GM12892 (cell line): ENCODE data around the gene FAM186B.
A peak's percentile ranks its signal among the peaks of the same experiment; 100 is the strongest.

Experiments used
- DNase-seq: peaks from one replicate; pipeline ENCODE4 v3.0.0; 2011; ENCODE audit not compliant: insufficient read length
- FAIRE-seq: peaks from 2 replicates; lab custom pipeline; 2011; peaks lifted over from hg19 to GRCh38; lab: Jason Lieb, UNC
- POLR2A ChIP-seq: IDR thresholded peaks from 2 replicates; pipeline ENCODE4 v1.6.1; 2011; ENCODE audit warnings: low read depth, low read length, control low read depth
- POLR2AphosphoS5 ChIP-seq: IDR thresholded peaks from 2 replicates; pipeline ENCODE4 v1.6.1; 2011; ENCODE audit warnings: low read depth, low read length, control low read depth
- TAF1 ChIP-seq: IDR thresholded peaks from 2 replicates; pipeline ENCODE4 v1.6.1; 2011; ENCODE audit warnings: low read depth, mild to moderate bottlenecking, control low read depth, low read length, borderline replicate concordance

FAM186B gene

DNA sequence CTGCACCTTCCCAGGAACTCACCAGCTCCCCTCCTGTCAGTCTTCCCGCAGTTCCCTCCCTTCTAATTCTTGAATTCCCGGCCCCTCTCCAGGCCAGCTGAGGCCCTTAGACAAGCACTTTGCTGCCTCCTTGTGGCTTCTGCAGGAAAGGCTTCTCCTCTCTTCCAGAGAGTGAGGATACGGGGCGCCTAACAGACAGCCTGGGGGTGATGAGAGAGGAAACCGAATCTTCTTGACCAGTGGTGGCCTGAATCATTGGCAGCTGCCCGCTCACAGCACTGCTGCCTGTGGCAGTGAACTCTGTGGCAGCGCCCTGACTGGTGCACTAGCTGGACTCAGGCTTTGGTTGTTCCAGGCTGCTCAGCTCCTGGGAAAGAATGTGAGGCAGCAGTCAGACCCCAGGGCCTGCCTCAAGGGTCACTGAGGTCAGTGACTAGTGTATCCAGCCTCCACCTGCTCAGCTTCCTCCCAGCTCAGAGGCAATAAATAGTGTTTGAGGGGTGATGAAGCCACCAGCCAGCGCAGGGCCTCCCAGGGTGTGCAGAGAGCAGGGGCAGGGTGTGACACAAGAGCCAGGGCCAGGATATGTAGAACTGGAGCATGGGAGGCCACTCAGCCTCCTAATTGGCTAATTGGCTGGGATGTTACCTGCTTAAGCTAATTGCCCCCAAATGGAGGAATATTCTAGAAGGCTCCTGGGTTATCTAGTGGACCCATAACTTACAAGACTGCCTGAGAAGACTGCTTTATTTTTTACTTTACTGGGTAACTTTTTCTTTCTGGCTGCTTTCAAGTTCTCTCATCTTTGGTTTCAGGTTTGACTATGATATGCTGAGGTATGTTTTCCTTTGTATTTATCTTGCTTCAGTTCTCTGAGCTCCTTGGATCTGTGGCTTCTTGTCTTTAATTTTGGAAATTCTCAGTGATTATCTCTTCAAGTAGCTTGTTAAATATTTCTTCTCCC lies 24.6 kb downstream of the FAM186B start:
- no peak for TF ChIP-seq POLR2A
- no peak for TF ChIP-seq TAF1
- no peak for TF ChIP-seq POLR2AphosphoS5
- DNase-seq (peak; percentile 59), FAIRE-seq (peak; percentile 92)

DNA sequence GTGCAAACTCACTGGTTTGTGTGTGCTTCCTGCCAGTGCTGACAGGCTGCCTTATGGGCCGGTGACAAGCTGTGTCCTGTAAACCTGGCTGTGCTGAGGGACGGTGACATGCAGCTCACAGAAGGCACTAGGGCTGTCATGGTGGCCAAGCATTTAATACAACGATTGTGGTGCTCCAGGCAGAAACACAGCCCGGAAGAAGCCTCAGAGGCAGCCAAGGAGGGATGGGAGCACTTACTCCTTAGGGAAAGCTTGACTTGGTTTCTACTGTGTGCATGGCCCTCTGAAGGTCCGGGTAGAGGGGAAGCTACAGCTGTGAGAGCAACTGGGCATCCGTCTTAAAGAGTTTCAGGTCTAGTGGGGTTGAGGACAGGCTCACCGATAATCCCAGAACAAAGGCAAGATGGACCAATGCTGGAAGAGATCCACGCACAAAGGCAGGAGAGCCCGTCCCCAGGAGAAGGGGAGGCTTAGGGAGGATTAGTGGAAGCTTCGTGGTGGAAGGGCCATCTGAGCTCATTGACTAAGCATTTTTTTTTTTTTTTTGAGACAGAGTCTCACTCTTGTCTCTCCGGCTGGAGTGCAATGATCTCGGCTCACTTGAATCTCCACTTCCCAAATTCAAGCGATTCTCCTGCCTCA lies 26.8 kb downstream of the FAM186B start:
- FAIRE-seq (no peak), DNase-seq (no peak)
- TF ChIP-seq POLR2AphosphoS5 (no peak), TAF1 (no peak), POLR2A (no peak)

DNA sequence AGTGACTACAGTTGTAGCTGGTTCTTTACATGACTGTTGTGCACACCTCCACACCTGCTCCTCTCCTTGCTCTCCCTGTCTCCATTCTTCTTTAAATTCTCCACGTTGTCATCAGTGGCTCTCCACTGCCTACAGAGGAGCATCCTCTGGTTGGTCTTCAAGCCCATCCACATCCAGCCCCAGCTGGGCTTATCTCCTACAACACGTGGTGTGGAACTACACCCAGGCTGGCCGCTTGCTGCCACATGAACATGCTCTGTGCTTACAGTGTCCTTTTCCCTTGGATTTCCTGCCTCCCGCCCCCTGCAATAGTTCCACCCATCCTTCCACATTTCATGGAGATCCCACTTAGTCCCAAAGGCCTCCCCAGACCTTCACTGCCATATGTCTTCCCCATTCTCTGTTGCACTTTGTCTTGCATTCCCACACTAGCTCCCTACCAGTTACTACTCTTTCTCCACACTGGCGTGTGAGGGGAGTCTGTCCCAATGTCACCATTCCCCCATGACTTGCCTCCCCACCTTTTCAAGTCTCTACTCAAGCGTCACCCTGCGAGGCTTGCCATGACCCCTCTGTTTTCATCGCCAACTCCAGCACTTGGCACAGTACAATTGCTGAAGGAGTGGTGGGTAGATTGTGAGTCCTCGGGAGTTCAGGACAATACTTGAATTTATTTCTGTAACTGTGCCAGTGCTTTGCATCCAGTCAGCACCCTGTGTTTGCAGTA lies 27.7 kb downstream of the FAM186B start:
- TF ChIP-seq POLR2AphosphoS5 (no peak), TAF1 (no peak), POLR2A (no peak)
- DNase-seq (no peak), FAIRE-seq (no peak)

DNA sequence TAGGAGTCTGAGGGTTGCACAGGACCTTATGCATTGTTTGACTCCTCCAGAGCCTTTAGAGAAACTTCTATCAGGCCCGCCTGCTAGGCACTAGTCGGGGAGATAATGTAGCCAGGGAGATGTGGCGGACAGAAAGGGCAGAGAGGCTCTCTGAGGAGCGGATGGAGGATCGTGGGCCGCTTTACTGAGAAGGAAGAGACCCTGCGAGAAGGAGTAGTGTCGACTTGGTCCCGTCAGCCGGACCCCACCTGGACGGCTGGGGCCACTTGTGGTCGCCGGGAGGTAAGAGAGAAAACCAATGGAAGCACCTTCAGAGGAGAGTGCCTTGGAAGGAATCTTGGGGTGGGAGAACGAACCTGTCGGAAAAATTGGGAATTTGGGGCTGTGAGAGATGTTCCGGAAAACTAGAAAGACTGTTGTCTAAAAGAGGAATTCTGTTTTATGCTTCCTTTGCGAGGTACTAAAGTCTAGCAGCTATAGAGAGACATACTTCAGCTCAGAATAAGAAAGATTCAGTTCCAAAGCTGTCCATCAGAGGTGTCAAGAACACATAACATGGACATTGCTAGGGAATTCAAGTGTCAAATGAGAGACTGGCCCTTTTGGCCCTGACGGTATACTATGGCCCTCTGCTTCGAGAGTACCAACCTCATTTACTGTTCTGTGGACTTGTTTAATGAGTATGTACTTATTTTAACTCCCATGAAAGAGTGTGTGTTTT lies 36.8 kb downstream of the FAM186B start:
- TF ChIP-seq POLR2A (no peak), POLR2AphosphoS5 (no peak), TAF1 (no peak)
- no peak for DNase-seq
- FAIRE-seq, result no peak

DNA sequence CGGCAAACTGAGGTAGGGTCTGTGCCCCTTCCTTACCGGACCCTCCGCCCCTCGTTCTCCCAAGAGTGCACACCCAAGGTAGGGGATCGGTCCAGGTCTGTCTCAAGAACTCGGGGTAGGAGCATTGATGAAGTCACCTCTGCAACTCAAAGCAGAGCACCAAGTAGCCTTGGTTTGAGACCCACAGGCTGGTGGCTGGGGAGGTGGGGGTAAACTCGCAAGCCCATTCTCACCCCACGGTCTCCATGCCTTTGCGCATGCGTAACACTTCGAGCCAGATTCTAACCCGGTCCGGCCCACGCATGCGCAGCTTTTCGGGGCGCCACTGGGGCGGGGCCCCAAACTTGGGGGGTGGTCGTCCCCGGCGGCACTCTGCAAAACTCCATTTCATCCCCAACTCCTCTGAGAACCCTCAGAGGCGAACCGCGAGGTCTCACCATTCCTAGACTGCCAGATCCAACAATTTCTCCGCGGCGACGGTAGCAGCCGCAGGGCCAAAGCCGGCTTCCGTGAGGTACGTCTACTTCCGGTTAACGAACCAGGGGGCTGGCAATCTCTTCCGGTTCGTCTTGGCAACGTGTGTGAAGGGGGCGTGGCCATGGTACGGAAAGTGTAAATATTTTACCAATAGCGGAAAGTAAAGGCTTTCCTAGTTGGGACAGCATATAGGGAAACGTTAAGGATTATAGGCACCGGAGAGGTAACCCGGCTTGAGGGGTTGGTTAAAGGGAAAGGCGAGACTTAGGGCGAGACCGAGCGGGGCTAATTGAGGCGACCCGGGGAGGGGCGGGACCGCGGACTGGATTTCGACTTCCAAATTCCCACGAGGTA lies 37.6 kb downstream of the FAM186B start, which contains the start of gene MCRS1:
Gene MCRS1, minus strand, starts transcription at position 532 of the 831 bp plus-strand sequence. CDS start 1,411 bp downstream, outside the sequence.
- DNase-seq (peak; percentile 95), FAIRE-seq (peak; percentile 99)
- TF ChIP-seq POLR2A (peak; percentile 97), POLR2AphosphoS5 (peak; percentile 98), TAF1 (peak; percentile 94)

DNA sequence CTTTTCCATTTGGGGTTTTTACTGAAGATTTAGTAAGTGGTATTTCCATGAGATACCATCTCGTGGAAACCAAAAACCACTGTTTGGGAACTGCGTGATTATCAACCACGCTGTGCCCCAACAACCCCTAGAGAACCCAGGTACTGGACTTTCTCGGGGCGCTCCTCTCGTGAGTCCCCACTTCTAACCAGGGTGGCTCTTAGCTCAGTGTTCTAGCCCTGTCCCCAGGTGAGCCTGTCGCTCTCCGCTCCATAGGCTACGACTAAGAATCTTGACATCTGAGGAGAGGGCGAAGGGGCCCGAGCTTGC lies 38.2 kb downstream of the FAM186B start:
- no peak for DNase-seq

DNA sequence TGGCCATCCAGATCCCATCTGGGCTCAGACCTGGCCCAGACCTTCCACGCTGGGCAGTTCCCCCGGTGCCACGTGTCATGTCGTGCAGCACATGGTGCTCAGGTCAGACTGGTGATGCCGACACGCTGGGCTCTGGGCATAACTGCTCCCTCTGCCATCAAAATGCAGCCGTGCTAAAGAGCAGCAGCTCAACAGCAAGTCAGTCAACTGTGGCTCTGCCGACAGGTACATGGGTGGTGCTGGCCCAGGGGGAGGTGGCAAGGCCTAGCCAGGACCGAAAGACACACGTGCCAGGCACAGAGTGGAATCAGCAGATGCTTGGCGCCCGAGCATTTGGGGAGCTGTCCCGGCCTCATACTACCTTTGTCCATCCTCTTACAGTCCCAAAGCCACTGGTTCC lies 39.1 kb downstream of the FAM186B start:
- no peak for FAIRE-seq
- DNase-seq, result no peak
- TF ChIP-seq POLR2AphosphoS5 (no peak), TAF1 (no peak), POLR2A (no peak; the same call in 1 of the 2 replicates)

More for the DNA sequence above, 38.2 kb downstream of the FAM186B start:
- no peak for TF ChIP-seq TAF1
- no peak for TF ChIP-seq POLR2A
- no peak for TF ChIP-seq POLR2AphosphoS5
- FAIRE-seq, result no peak

DNA sequence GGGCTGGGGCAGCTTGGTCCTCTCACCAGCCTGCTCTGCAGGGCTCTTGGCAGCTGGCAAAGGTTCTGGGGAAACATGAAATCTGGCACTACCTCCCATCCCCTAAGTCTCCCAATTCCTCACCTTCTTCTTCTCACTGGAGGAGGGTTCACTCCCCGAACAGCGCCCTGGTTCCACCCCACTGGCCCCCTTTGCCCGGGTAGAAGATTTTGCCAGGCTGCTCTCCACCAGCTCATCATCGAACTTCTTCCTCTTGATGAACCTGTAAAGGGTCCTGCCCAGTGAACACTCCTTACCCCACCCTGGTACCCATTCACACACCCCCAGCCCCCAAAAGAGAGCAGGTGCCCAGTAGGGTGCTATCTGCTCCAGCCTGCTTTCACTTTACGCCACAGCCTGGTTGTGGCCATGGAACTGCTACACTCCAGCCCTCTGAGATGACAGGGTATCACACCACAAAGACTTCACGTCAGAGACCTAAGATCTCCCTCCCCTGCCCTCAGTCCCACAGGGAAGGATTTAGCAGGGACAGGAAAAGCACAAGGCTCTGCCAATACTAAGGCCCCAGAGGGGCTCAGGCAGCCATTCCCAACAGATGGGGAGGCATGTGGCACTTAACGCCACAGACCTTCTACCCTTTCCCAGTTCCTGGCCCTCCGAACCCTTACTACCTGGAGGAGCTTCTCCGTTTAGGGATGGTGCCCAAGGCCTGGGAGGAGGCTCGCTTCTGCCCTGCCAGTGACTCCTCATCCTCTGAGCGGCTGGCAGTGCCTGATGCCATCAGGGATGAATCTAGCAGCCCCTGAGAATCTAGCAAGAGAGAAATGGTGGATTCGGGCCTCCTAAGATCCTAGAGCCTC lies 39.8 kb downstream of the FAM186B start:
- FAIRE-seq, result no peak
- TF ChIP-seq POLR2AphosphoS5 (no peak), POLR2A (no peak), TAF1 (no peak)
- no peak for DNase-seq

DNA sequence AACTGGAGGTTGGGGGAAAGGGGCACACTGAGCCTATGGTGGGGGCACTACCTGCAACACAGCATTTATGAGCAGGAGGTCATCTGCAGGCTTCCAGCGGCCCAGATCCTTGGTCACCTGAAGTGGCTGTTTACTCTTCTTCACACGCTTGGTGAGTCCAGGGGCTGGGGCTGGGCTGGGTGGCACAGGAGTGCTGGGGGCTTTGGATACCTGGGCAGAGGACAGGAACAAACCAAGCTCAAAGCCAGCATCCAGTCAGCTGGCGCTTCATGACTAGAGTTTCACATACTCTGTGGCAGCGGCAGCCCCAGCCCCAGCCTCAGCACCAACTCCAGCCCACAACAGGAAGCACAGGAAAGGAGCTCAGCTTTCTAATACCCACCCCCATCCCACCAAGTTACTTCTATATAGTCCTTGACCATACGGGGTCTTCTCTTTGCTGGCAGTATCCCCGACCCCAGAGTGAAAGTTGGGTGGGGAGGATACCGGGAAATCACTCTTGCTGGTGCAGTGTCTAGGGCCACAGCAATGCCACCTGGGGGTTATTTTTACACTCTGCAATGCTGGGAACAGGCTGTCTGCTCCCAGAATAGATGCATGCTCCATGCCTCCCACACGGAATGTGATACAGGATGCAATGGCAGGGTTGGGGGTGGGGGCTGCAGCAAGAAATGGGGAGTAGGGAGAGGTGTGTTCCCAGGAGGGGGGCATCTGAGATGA lies 40.6 kb downstream of the FAM186B start:
- DNase-seq (no peak), FAIRE-seq (no peak)
- no peak for TF ChIP-seq POLR2A
- no peak for TF ChIP-seq POLR2AphosphoS5
- TF ChIP-seq TAF1, result no peak
